Vagina (tissue), 2 donors: Measurements from ENCODE around the gene HPN. TPM values are rescaled to one million over a fixed set of nuclear protein-coding genes. Genes with fewer than 3 reads are reported as not detected.

Experiments
- DNase-seq, 2 donors: peaks; one replicate each; pipeline ENCODE4 v3.0.0-alpha.2; 2017; ENCODE audit errors: extremely low spot score in 2 of 2
- H3K27ac ChIP-seq: fragments of 200-600 bp; sonication (generic); one replicate; pipeline ENCODE4 v1.5.1; 2019
- H3K27me3 ChIP-seq: fragments of 200-600 bp; sonication (generic); one replicate; pipeline ENCODE4 v1.5.1; 2019
- H3K36me3 ChIP-seq, 2 donors: fragments of 200-600 bp; sonication (generic); one replicate each; pipeline ENCODE4 v1.5.1; 2017 to 2019
- H3K4me1 ChIP-seq: fragments of 200-600 bp; sonication (generic); one replicate; pipeline ENCODE4 v1.5.1; 2019
- H3K4me3 ChIP-seq, 2 donors: fragments of 200-600 bp; sonication (generic); 1 replicate in 1 of 2; 2 replicates in 1 of 2; pipeline ENCODE4 v1.5.1; 2016 to 2019
- H3K9me3 ChIP-seq: fragments of 200-600 bp; sonication (generic); one replicate; pipeline ENCODE4 v1.5.1; 2019
- CTCF ChIP-seq, 3 experiments: fragments of 450-650 bp in 2 of 3; fragments of 200-600 bp in 1 of 3; sonication (generic) in 1 of 3; IDR thresholded peaks; one replicate each; pipeline ENCODE4 v1.5.1; 2017 to 2019; ENCODE audit warnings: antibody characterized with exemption in 3 of 3, mild to moderate bottlenecking in 2 of 3, moderate library complexity in 2 of 3
- POLR2A ChIP-seq, 2 donors: fragments of 450-650 bp; IDR thresholded peaks; one replicate each; pipeline ENCODE4 v1.6.1; 2017; ENCODE audit warnings: antibody characterized with exemption in 2 of 2, mild to moderate bottlenecking in 2 of 2, moderate library complexity in 2 of 2
- POLR2AphosphoS5 ChIP-seq, 2 donors: sonication (generic); formaldehyde crosslinking; IDR thresholded peaks; one replicate each; pipeline ENCODE4 v1.9.0; 2017; ENCODE audit warnings: antibody characterized with exemption in 2 of 2, mild to moderate bottlenecking in 2 of 2, low read depth in 1 of 2; ENCODE audit not compliant: insufficient read depth in 1 of 2
- intact Hi-C: fragments of 100-400 bp; cut with DNase I; formaldehyde crosslinking; loops from one replicate; pipeline ENCODE4 v1.15.1; 2023
- total RNA-seq: library from RNA; depleted of rRNA; stranded (reverse); fragments of >200 nt; gene quantifications from one replicate; pipeline ENCODE4 v1.2.3, GENCODE V29; 2016

Gene HPN
- total RNA-seq, 1 donor from 2014 or later, result not detected

GRCh38 chr19:35109395-35110112 lies 68.0 kb downstream of the HPN start:
- peaks cover 7% of the 10 kb centered on the region for H3K4me1 ChIP-seq

DNA sequence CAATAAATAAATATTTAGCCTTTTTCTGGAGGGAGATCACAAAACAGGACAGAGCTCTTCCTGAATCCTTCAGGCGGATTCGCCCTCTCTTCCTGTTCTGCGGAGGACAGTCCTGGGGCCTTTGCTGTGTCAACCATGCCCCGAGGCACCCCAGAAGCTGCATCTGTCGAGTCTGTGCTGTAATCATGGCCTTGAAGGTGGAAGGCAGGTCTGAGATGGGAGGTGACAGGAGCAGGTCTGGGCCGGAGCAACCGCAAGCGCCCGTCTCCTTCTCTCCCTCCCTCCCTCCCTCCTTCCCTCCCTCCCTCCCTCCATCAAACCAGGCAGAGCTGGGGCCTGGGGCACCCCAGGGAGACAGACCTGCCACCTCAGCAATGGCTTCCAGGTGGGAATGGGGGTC lies 69.5 kb downstream of the HPN start:
- no peak for TF ChIP-seq POLR2A (IDR thresholded peaks at IDR 0.05)
- no peak for TF ChIP-seq CTCF (IDR thresholded peaks at IDR 0.05)

More at GRCh38 chr19:35109395-35110112, 68.0 kb downstream of the HPN start:
- intact Hi-C loops, result no loop called here
- no peaks in the 10 kb centered on the region for H3K36me3 ChIP-seq
- H3K27ac ChIP-seq, result peak overlapping the region; percentile 41
- DNase-seq, result no peak
- H3K4me3 ChIP-seq, result no peak overlapping the region
- no peaks in the 10 kb centered on the region for H3K9me3 ChIP-seq
- H3K27me3 ChIP-seq, result no peaks in the 10 kb centered on the region
- peak in 1 of 2 donors; percentile 10 for TF ChIP-seq POLR2AphosphoS5 (IDR thresholded peaks at IDR 0.05; ENCODE audit: insufficient read depth in 1 of 2, low read depth in 1 of 2)
- TF ChIP-seq CTCF (IDR thresholded peaks at IDR 0.05), result no peak

GRCh38 chr19:35112995-35113688 lies 71.6 kb downstream of the HPN start:
- peaks cover 17% of the 10 kb centered on the region for H3K4me1 ChIP-seq
- intact Hi-C loops, result no loop called here
- H3K27ac ChIP-seq, result no peak overlapping the region
- H3K27me3 ChIP-seq, result no peaks in the 10 kb centered on the region
- no peaks in the 10 kb centered on the region for H3K9me3 ChIP-seq
- no peak for DNase-seq
- no peak for TF ChIP-seq POLR2AphosphoS5 (IDR thresholded peaks at IDR 0.05; ENCODE audit: insufficient read depth in 1 of 2, low read depth in 1 of 2)
- no peak for TF ChIP-seq POLR2A (IDR thresholded peaks at IDR 0.05)
- TF ChIP-seq CTCF (IDR thresholded peaks at IDR 0.05), result no peak
- no peaks in the 10 kb centered on the region for H3K36me3 ChIP-seq
- no peak overlapping the region for H3K4me3 ChIP-seq

More for the DNA sequence above, 69.5 kb downstream of the HPN start:
- intact Hi-C loops, result no loop called here
- H3K27ac ChIP-seq, result no peak overlapping the region
- no peaks in the 10 kb centered on the region for H3K9me3 ChIP-seq
- no peaks in the 10 kb centered on the region for H3K36me3 ChIP-seq
- H3K4me3 ChIP-seq, result no peak overlapping the region
- H3K4me1 ChIP-seq, result peaks cover 17% of the 10 kb centered on the region
- no peak for DNase-seq
- no peaks in the 10 kb centered on the region for H3K27me3 ChIP-seq

- peak overlapping the region; percentile 31 to 46 for H3K4me3 ChIP-seq
- no peaks in the 10 kb centered on the region for H3K36me3 ChIP-seq
- H3K4me1 ChIP-seq, result peaks cover 21% of the 10 kb centered on the region
- no peaks in the 10 kb centered on the region for H3K9me3 ChIP-seq
- peak overlapping the region; percentile 94 for H3K27ac ChIP-seq
- intact Hi-C loops, result loop anchor here (2.0 kb wide), 1 partner anchor 20 kb away; the partner anchor contains the start of gene LGI4
- no peak for TF ChIP-seq POLR2A (IDR thresholded peaks at IDR 0.05)
- peak; percentile 95 to 97 (median 95) for TF ChIP-seq CTCF (IDR thresholded peaks at IDR 0.05)
- peak; percentile 61 to 70 for TF ChIP-seq POLR2AphosphoS5 (IDR thresholded peaks at IDR 0.05; ENCODE audit: insufficient read depth in 1 of 2, low read depth in 1 of 2)
- no peaks in the 10 kb centered on the region for H3K27me3 ChIP-seq
- DNase-seq, result no peak
These were observed 73.0 kb downstream of the HPN start for GRCh38 chr19:35114353-35115176.
